EL (cell line): ENCODE measurements around the gene TPMT.
A peak's percentile ranks its signal among the peaks of the same experiment; 100 is the strongest.
"Not testable (repeated sequence)": the region's sequence is repeated elsewhere in the genome, so short reads cannot be mapped to it uniquely, and the experiment has no call there.

Experiments
- DNase-seq: peaks from one replicate; pipeline ENCODE4 v3.0.0-alpha.2; 2016

The TPMT gene

DNA sequence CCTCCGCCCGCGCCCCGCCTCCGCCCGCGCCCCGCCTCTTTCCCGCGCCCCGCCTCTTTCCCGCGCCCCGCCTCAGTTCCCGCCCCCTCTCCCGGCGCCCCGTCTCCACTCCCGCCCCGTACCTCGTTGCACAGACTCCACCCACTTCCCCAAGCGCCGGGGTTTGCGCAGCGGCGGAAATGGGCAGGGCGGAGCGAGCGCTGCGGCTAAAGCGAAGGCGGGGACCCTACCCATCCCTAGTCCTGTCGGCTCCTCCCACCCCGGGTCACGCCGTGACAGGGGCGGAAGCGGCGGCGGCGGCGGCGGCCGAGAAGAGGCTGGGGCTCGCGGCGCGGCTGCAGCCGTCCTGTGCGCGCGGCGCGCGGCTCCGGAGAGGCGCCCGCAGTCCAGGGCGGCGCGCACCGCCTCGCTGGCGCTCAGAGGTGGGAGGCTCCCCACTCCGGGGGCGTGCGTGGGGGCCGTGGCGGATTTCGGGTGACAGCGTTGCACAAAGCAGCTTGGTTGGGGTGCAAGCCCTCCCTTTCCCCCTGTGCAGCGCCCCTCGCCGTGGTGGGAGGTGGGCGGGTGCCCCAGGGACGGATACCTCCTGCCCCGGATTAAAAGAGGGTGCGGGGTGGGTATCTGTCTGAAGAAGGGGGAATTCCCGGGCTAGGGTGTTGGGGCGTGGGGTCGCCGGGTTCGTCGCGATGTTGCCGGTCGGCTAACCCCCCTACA lies 430 bp upstream of the TPMT start, which contains the start of gene KDM1B:
Gene KDM1B (plus strand): TSS at position 273 of the 714 bp plus-strand sequence. CDS start 4,474 bp downstream, outside the sequence.
- DNase-seq = peak; percentile 99

DNA sequence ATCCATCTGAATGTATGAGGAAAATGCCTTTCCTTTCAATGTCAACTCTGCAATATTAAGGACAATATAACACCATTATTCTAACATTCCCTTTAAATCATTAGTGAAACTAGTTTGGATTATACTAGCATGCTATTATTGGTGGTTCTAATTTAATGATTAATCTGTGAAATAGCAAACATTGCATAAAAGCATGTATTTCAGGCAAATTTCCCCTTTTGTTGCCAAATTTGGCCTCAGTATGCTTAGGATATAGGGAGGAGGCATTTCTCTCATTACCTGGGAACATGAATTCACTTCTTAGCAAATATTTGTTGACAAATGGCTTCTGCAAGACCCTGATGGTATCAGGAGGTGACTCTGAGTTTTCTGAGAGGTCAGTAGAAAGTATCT lies 1.6 kb downstream of the TPMT start:
- no peak for DNase-seq

GRCh38 chr6:18151801-18152200 lies 3.1 kb downstream of the TPMT start:
- no peak for DNase-seq

GRCh38 chr6:18151391-18151790 lies 3.5 kb downstream of the TPMT start:
- DNase-seq = not testable (repeated sequence)

- DNase-seq = peak; percentile 96
Observed at GRCh38 chr6:18148304-18149025, 6.4 kb downstream of the TPMT start.

- DNase-seq = no peak
Observed at GRCh38 chr6:18147616-18148015, 7.3 kb downstream of the TPMT start.

DNA sequence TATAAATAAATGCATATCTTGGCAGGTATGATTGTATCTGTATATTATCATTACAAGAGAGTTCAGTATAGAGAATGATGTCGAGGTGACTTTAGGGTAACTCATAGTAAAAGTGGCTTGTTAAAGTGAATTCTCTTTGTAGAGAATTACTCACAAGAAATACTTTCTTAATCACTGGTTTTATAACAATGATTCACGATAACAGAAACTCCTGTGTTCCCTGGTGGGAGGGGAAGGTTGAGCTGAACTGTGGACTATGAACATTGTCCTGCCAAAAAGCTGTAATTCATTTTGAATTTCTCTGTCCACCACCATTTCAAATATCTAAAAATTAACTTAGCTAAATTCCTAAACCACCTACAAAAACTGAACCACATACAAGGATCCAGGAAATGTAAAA lies 7.7 kb downstream of the TPMT start:
- DNase-seq = peak; percentile 65

DNA sequence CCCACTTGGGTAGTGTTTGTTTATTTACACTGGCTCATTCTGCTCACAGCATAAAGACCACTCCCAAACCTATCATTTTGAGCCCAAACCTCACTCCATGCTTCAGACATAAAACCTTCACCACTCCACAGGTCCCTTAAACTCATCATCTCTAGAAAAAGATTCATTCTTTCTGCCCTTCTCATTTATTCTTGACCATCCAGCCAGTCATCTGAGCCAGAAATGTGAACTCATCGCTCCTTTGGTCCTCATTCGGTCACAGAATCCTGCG lies 12.4 kb downstream of the TPMT start:
- no peak for DNase-seq

DNA sequence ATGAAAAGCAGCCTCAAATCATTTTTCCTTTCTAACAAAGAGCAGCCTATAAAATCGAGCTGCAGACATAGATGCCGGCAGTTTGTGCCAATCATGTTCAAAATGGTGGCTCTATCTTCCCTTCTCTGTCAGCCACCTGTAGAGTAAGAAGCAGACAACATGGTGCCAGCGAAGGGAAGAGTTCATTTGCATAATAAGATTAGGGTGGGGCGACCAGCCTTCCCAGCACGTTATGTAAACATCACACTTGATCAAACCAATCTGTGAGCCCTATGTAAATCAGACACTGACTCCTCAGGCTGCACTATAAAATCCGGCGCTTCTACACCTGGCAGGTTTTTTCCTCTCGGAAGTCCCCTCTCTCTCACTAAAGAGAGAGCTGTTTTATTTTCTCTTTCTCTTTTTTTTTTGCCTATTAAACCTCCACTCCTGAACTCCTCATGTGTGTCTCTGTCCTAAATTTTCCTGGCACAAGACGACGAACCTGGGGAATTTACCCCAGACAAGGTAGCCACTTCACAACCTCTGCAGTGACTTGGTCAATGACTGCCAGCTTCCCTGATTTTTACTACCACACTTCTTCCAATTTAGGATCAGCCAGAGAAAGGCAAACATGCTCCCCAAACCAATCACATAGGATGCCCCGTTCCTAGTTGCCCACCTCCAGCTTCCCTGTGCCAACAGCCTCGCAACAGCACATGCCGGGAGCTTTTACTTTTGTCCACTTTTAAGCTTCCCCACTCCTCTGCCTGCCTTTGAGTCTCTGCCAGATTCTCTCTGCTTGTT lies 12.9 kb downstream of the TPMT start:
- no peak for DNase-seq

GRCh38 chr6:18139935-18140621 lies 14.8 kb downstream of the TPMT start:
- DNase-seq = no peak

DNA sequence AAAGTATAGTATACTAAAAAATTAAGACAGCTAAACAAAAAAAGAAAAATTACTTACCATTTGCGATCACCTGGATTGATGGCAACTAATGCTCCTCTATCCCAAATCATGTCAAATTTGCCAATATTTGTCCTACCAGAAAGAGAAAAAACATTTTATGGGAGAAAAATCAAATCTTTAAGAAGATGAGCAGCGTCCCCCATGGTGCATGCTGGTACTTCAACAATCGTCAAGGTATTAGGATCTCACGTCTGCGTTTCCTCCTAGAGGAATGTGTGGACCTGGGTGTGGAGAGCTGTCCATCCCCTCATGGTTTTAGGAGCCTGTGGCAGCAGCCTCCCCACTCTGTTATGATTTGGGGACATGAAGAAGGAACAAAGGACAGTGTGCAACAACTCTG lies 16.0 kb downstream of the TPMT start:
- no peak for DNase-seq

- no peak for DNase-seq
Observed at GRCh38 chr6:18136260-18136659, 18.6 kb downstream of the TPMT start.

- no peak for DNase-seq
Observed at GRCh38 chr6:18135171-18135570, 19.7 kb downstream of the TPMT start.

DNA sequence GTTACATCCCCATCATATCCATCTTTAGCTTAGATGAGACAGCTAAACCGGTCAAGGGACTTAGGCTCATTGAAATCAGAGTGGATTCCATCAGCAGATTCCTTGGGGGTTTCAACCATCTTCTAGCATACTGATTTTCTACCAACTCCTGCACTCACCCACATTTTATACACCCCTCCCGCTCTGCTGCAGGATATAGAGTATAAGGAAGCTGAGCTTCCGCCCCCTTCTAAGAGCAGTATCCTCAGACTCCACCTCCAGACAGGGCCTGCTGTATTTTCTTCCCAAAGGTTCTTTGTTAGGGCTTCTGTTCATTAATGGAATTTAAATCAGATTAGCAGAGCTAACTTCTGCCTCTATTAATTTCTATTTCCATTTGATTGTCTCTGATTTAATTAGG lies 22.5 kb downstream of the TPMT start:
- no peak for DNase-seq

- peak; percentile 28 for DNase-seq
Observed at GRCh38 chr6:18126121-18126520, 28.8 kb downstream of the TPMT start.

DNA sequence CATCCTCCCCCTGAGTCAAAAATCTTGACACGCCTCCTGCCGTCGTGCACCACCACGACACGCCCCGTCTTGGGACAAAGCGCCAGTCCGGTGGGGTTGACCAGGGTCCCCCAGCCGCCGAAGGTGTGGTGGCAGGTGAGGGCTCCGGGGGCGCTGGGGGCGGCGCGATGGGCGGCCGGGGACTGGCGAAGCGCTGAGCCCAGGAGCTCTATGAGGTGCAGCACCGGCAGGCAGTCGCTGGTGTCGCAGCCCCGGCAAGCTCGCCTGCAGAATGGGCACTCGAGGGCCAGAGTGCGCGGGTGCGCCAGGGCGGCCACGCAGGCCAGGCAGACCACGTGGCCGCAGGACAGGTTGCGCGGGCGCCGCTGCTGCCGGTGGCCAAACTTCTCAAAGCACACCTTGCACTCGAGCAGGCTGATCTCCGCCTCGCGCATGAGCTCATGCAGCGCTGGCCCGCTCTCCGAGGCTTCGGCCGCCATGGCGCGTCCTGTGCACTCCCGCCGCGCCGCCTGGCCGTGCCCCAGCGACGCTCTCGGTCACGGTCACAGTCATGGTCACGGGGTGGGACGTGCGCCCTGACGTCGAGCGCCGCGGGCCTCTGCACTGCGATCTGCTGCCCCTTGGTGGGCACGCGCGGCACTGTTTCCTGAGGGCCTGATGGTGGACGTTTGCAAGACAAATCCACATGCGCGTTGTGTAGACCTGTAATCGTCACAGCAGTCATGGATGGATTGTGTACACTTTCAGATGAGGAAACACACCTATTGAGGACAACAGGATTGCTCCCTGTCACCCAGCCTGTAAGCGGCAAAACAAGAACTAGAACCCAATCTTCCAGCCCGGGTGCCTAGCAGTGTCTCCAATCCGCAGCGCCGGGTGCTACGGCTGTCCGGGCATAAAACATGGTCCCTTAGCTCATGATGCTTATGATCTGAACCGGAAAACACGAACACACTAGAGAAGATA lies 32.5 kb downstream of the TPMT start, which contains the start of gene NHLRC1:
Gene NHLRC1 (minus strand): TSS at position 550 of the 966 bp plus-strand sequence. CDS start 71 bp downstream, at position 479.
- DNase-seq = peak; percentile 88

DNA sequence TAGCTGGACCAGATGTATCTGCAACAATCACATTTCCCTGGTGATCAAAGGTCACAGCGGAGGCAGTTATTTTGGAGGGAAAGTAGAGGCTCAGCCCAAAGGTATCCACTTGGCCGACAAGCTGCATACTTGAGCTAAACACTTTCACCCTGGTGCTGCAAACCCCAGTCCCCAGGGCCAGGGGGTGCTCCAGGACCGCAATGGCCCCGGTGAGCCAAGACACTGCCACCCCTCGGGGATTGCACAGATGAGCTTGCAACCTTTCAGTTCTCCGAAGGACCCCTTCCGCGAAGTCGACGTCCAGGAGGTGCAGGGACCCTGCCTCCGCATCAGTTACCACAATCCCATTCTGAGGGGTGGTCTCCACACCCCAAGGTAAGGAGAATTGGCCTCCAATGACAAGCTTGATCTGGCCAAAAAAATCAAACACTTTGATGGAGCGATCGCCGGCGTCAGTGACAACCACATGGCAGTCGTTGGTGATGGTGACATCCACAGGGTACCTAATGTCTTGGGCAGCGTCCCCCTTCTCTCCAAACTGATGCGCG lies 33.2 kb downstream of the TPMT start:
- no peak for DNase-seq

DNA sequence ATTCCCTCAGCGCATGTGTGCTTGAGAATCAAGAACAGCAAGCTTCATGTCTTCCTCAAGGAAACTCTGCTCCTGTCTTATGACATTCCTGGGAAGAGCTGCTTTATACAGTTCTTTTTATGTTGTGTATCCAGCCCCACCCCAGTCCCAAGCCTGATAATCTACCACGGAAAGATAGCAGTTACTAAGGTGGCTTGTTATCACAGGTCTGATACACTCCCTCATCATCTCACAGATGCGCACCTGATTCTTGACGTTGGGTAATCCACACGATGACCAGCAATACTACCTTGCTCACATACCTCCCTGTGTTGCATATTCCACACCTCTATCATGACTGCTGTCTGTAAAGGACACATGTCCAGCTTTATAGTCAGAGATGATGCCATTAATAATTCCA lies 35.6 kb downstream of the TPMT start:
- no peak for DNase-seq

DNA sequence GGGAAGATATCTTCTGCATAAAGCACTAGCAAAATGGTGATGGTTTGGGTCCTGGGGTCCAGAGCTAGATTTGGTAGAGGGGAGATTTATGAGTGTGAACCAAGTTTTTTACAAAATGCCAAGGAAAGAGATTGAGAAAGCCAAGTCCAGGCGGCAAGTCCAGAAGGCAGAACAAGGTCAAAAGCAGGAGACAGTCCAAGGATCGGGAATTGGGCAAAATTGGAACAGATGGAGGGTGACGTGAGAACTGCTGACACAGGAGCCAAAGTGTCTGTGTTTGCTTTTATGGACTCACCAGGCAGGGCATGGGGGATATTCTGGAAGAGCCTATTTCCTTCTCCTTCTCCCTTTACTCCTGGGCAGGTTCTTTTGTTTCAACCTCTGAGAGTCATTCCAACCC lies 36.5 kb downstream of the TPMT start:
- no peak for DNase-seq

- no peak for DNase-seq
Observed at GRCh38 chr6:18117136-18117535, 37.7 kb downstream of the TPMT start.

GRCh38 chr6:18115356-18115755 lies 39.5 kb downstream of the TPMT start:
- no peak for DNase-seq

DNA sequence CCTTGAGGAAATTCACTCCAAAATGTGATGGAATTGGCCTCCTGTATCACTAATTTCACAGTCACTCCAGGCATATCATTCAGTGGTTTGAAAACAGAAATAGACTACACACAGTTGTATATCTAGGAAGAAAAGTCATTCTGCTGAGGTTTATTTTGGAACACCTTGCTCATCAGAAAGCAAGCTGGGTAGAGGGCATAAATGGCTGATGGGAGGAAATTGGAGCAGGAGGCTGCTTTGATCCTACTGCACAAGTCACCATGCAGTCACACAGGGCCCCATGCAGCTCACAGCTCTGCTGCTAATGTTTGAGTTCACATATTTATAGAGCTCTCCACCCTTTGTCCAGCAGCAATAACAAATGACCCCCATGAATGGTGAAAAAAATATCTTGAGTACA lies 44.7 kb downstream of the TPMT start:
- no peak for DNase-seq
